CD4-positive, alpha-beta memory T cell (primary cell): ENCODE measurements around the gene MCM9. TPM values are rescaled to one million over a fixed set of nuclear protein-coding genes. Genes with fewer than 3 reads are reported as not detected.

Experiments
- CTCF ChIA-PET: fragments of 350-600 bp; sonication (Branson Sonifier 250); formaldehyde crosslinking; loops from one replicate; lab custom pipeline; 2021; ENCODE audit warnings: inconsistent platforms; ENCODE audit not compliant: partially characterized antibody; lab: Charles Lee
- POLR2A ChIA-PET: fragments of 350-600 bp; sonication (Branson Sonifier 250); formaldehyde crosslinking; loops from one replicate; lab custom pipeline; 2021; ENCODE audit not compliant: partially characterized antibody; lab: Charles Lee
- DNase-seq, 5 donors: peaks; one replicate each; pipeline versions ENCODE4 v3.0.0 to v3.0.0-alpha.2; 2020 to 2022; ENCODE audit warnings: mixed read lengths in 1 of 5
- H3K27ac ChIP-seq: one replicate; pipeline ENCODE4 v1.7.0; 2013; ENCODE audit warnings: low read depth, low read length
- H3K27me3 ChIP-seq: 2 replicates; pipeline ENCODE4 v1.7.0; 2013; ENCODE audit warnings: mild to moderate bottlenecking, low read length, moderate library complexity; ENCODE audit not compliant: insufficient read depth
- H3K36me3 ChIP-seq: 2 replicates; pipeline ENCODE4 v1.7.0; 2013; ENCODE audit warnings: mild to moderate bottlenecking, low read length, moderate library complexity; ENCODE audit not compliant: insufficient read depth
- H3K4me1 ChIP-seq: 2 replicates; pipeline ENCODE4 v1.7.0; 2013; ENCODE audit warnings: mild to moderate bottlenecking, low read length, moderate library complexity; ENCODE audit not compliant: insufficient read depth
- H3K4me3 ChIP-seq, 2 donors: one replicate each; pipeline ENCODE4 v1.7.0; 2013; ENCODE audit warnings: low read length in 2 of 2, mild to moderate bottlenecking in 1 of 2
- H3K9me3 ChIP-seq, 2 donors: one replicate each; pipeline ENCODE4 v1.7.0; 2013; ENCODE audit warnings: low read length in 2 of 2, control low read depth in 1 of 2; ENCODE audit not compliant: control insufficient read depth in 1 of 2
- H3K27ac Mint-ChIP-seq, 7 donors: one replicate each; pipeline ENCODE4 v1.8.0; 2020 to 2021; ENCODE audit warnings: mixed read lengths in 7 of 7, mild to moderate bottlenecking in 6 of 7, inconsistent platforms in 3 of 7, moderate library complexity in 3 of 7
- H3K27me3 Mint-ChIP-seq, 2 donors: one replicate each; pipeline ENCODE4 v1.8.0; 2020 to 2021; ENCODE audit warnings: mixed read lengths in 2 of 2
- H3K36me3 Mint-ChIP-seq, 2 donors: one replicate each; pipeline ENCODE4 v1.8.0; 2020 to 2021; ENCODE audit warnings: mixed read lengths in 2 of 2, inconsistent platforms in 1 of 2, mild to moderate bottlenecking in 1 of 2
- H3K4me1 Mint-ChIP-seq, 4 donors: one replicate each; pipeline ENCODE4 v1.8.0; 2020 to 2021; ENCODE audit warnings: mixed read lengths in 4 of 4, mild to moderate bottlenecking in 1 of 4
- H3K4me3 Mint-ChIP-seq, 8 donors: one replicate each; pipeline ENCODE4 v1.8.0; 2020 to 2021; ENCODE audit warnings: mixed read lengths in 8 of 8, mild to moderate bottlenecking in 7 of 8, moderate library complexity in 6 of 8, inconsistent platforms in 3 of 8
- H3K9me3 Mint-ChIP-seq, 8 donors: one replicate each; pipeline ENCODE4 v1.8.0; 2020 to 2021; ENCODE audit warnings: mixed read lengths in 8 of 8, mild to moderate bottlenecking in 5 of 8, inconsistent platforms in 3 of 8, moderate library complexity in 1 of 8
- intact Hi-C: fragments of 100-400 bp; cut with micrococcal nuclease; formaldehyde crosslinking; loops from one replicate; pipeline ENCODE4 v1.15.1; 2023
- polyA plus RNA-seq, 2 donors: library from polyadenylated mRNA; unstranded; fragments of 300-500 nt; fragmentation: Illumina TruSeq; gene quantifications; one replicate each; pipeline ENCODE4 v1.2.3, GENCODE V29; 2021
- total RNA-seq, 2 experiments: library from RNA; stranded (reverse); gene quantifications; one replicate each; pipeline ENCODE4 v1.2.3, GENCODE V29; 2021

MCM9 gene
- total and polyA plus RNA-seq, 4 experiments from 2014 or later = 11.2 to 36.6 (median 24.5) TPM

- H3K27ac ChIP-seq = peak overlapping the region; percentile 6
- intact Hi-C loops = no loop called here
- no peaks in the 10 kb centered on the region for H3K27me3 ChIP-seq
- DNase-seq = peak in 4 of 5 donors; percentile 41 to 57 (median 50)
- peaks cover 0 to 6% (median 0%) of the 10 kb centered on the region in 8 donors for H3K9me3 Mint-ChIP-seq
- H3K4me1 ChIP-seq = peaks cover 72% of the 10 kb centered on the region
- CTCF ChIA-PET = interaction anchor here (0.7 to 5.9 kb wide), 19 partner anchors 8 to 451 kb away, joined by 3 to 53 read pairs (median 7); partner anchors contain the start of gene FAM184A
- peak overlapping the region; percentile 67 to 83 (median 78) for H3K4me3 Mint-ChIP-seq
- H3K36me3 Mint-ChIP-seq = peaks cover 20 to 46% of the 10 kb centered on the region in 2 donors
- no peaks in the 10 kb centered on the region for H3K36me3 ChIP-seq
- H3K9me3 ChIP-seq = no peaks in the 10 kb centered on the region
- POLR2A ChIA-PET = interaction anchor here (0.8 to 9.9 kb wide), 15 partner anchors 10 to 454 kb away, joined by 3 to 105 read pairs (median 7); partner anchors contain the start of genes CEP85L, FAM184A and MCM9
- peaks cover 52 to 78% (median 60%) of the 10 kb centered on the region in 4 donors for H3K4me1 Mint-ChIP-seq
- H3K4me3 ChIP-seq = peak overlapping the region; percentile 17 to 34
- peak overlapping the region; percentile 58 to 91 (median 83) for H3K27ac Mint-ChIP-seq
- H3K27me3 Mint-ChIP-seq = peaks cover 0 to 1% of the 10 kb centered on the region in 2 donors
These were observed 38.4 kb downstream of the MCM9 start for GRCh38 chr6:118896339-118897136.

GRCh38 chr6:118895859-118896258, 39.1 kb downstream of the MCM9 start:
- CTCF ChIA-PET = interaction anchor here (0.9 to 5.9 kb wide), 16 partner anchors 8 to 452 kb away, joined by 3 to 53 read pairs (median 10); partner anchors contain the start of gene FAM184A
- Histone ChIP-seq H3K27ac (peak overlapping the region; percentile 6), H3K9me3 (no peaks in the 10 kb centered on the region), H3K4me3 (peak overlapping the region; percentile 17 to 34), H3K36me3 (no peaks in the 10 kb centered on the region), H3K4me1 (peaks cover 72% of the 10 kb centered on the region), H3K27me3 (no peaks in the 10 kb centered on the region)
- H3K27me3 Mint-ChIP-seq = peaks cover 0 to 1% of the 10 kb centered on the region in 2 donors
- intact Hi-C loops = loop anchor here (2.0 kb wide), 1 partner anchor 453 kb away; the partner anchor contains the start of gene MAN1A1
- POLR2A ChIA-PET = interaction anchor here (0.9 to 9.9 kb wide), 16 partner anchors 8 to 337 kb away, joined by 3 to 105 read pairs (median 10); partner anchors contain the start of genes CEP85L, FAM184A and MCM9
- H3K4me3 Mint-ChIP-seq = peak overlapping the region; percentile 67 to 83 (median 78)
- DNase-seq = no peak
- peaks cover 0 to 6% (median 0%) of the 10 kb centered on the region in 8 donors for H3K9me3 Mint-ChIP-seq
- H3K27ac Mint-ChIP-seq = peak overlapping the region; percentile 58 to 91 (median 83)
- H3K36me3 Mint-ChIP-seq = peaks cover 15 to 39% of the 10 kb centered on the region in 2 donors
- H3K4me1 Mint-ChIP-seq = peaks cover 53 to 78% (median 62%) of the 10 kb centered on the region in 4 donors

- intact Hi-C loops = loop anchor here (2.0 kb wide), 1 partner anchor 454 kb away; the partner anchor contains the start of gene MAN1A1
- Mint-ChIP-seq H3K36me3 (peaks cover 13 to 35% of the 10 kb centered on the region in 2 donors), H3K27me3 (peaks cover 0 to 1% of the 10 kb centered on the region in 2 donors), H3K27ac (peak overlapping the region; percentile 84 to 93 (median 88)), H3K9me3 (peaks cover 0 to 6% (median 0%) of the 10 kb centered on the region in 8 donors), H3K4me3 (peak overlapping the region; percentile 85 to 96 (median 89)), H3K4me1 (peaks cover 49 to 78% (median 59%) of the 10 kb centered on the region in 4 donors)
- Histone ChIP-seq H3K4me1 (peaks cover 72% of the 10 kb centered on the region), H3K27ac (peak overlapping the region; percentile 83), H3K36me3 (no peaks in the 10 kb centered on the region), H3K27me3 (no peaks in the 10 kb centered on the region), H3K9me3 (no peaks in the 10 kb centered on the region), H3K4me3 (peak overlapping the region; percentile 63 to 86)
- ChIA-PET POLR2A (interaction anchor here (0.8 to 9.9 kb wide), 22 partner anchors 8 to 336 kb away, joined by 3 to 105 read pairs (median 10); partner anchors contain the start of genes FAM184A and MCM9), CTCF (interaction anchor here (1.0 to 5.9 kb wide), 16 partner anchors 9 to 337 kb away, joined by 3 to 53 read pairs (median 10); partner anchors contain the start of genes FAM184A and MCM9)
- DNase-seq = no peak
These were observed 39.7 kb downstream of the MCM9 start for GRCh38 chr6:118895261-118895560.

GRCh38 chr6:118894425-118895260, 40.3 kb downstream of the MCM9 start:
- ChIA-PET CTCF (interaction anchor here (1.0 to 5.9 kb wide), 17 partner anchors 10 to 336 kb away, joined by 3 to 53 read pairs (median 7); partner anchors contain the start of gene MCM9), POLR2A (interaction anchor here (0.8 to 9.9 kb wide), 33 partner anchors 8 to 420 kb away, joined by 3 to 105 read pairs (median 8); partner anchors contain the start of genes CEP85L, FAM184A and MCM9)
- Histone ChIP-seq H3K36me3 (no peaks in the 10 kb centered on the region), H3K27ac (peak overlapping the region; percentile 83), H3K4me3 (peak overlapping the region; percentile 63 to 86), H3K9me3 (no peaks in the 10 kb centered on the region), H3K4me1 (peaks cover 72% of the 10 kb centered on the region), H3K27me3 (no peaks in the 10 kb centered on the region)
- H3K9me3 Mint-ChIP-seq = peaks cover 0 to 6% (median 0%) of the 10 kb centered on the region in 8 donors
- DNase-seq = peak; percentile 71 to 82 (median 73)
- peak overlapping the region; percentile 90 to 100 (median 96) for H3K4me3 Mint-ChIP-seq
- peaks cover 0 to 1% of the 10 kb centered on the region in 2 donors for H3K27me3 Mint-ChIP-seq
- H3K27ac Mint-ChIP-seq = peak overlapping the region; percentile 95 to 99 (median 98)
- H3K4me1 Mint-ChIP-seq = peaks cover 47 to 78% (median 57%) of the 10 kb centered on the region in 4 donors
- intact Hi-C loops = loop anchor here (1.0 to 5.0 kb wide), 11 partner anchors 8 to 1292 kb away; partner anchors contain the start of genes FAM184A, GOPC, MAN1A1 and NUS1
- peaks cover 13 to 30% of the 10 kb centered on the region in 2 donors for H3K36me3 Mint-ChIP-seq

- Histone ChIP-seq H3K27ac (peak within 1 kb of the TSS; percentile 83), H3K27me3 (no peaks in the 10 kb centered on the region), H3K4me3 (peak within 1 kb of the TSS; percentile 63 to 86), H3K36me3 (no peaks in the 10 kb centered on the region), H3K4me1 (peaks cover 72% of the 10 kb centered on the region), H3K9me3 (no peaks in the 10 kb centered on the region)
- H3K9me3 Mint-ChIP-seq = peaks cover 0 to 6% (median 0%) of the 10 kb centered on the region in 8 donors
- H3K4me1 Mint-ChIP-seq = peaks cover 48 to 78% (median 57%) of the 10 kb centered on the region in 4 donors
- peak within 1 kb of the TSS; percentile 89 to 100 (median 96) for H3K4me3 Mint-ChIP-seq
- CTCF ChIA-PET = interaction anchor here (0.6 to 5.9 kb wide), 17 partner anchors 10 to 335 kb away, joined by 3 to 53 read pairs (median 5); partner anchors contain the start of gene MCM9
- H3K36me3 Mint-ChIP-seq = peaks cover 8 to 25% of the 10 kb centered on the region in 2 donors
- DNase-seq = peak; percentile 97 to 98 (median 97)
- peak within 1 kb of the TSS; percentile 96 to 99 (median 98) for H3K27ac Mint-ChIP-seq
- POLR2A ChIA-PET = interaction anchor here (0.6 to 9.9 kb wide), 36 partner anchors 10 to 1292 kb away, joined by 3 to 105 read pairs (median 8); partner anchors contain the start of genes CEP85L, FAM184A, GOPC and MCM9
- intact Hi-C loops = loop anchor here (1.0 to 5.0 kb wide), 14 partner anchors 8 to 1292 kb away; partner anchors contain the start of genes CEP85L, FAM184A, GOPC and MAN1A1
- peaks cover 0 to 1% of the 10 kb centered on the region in 2 donors for H3K27me3 Mint-ChIP-seq
These were observed 41.0 kb downstream of the MCM9 start, which contains the start of gene ASF1A for GRCh38 chr6:118893807-118894424. TSS of gene ASF1A (plus strand) at chr6:118894152. CDS start at chr6:118894414, 262 bp downstream.
